DOHH2 (cell line): ENCODE results near the gene INHBB.

Experiments
- H3F3A ChIP-seq: fragments of 200-600 bp; sonication (generic), shearing (Covaris generic); 2 replicates; pipeline ENCODE4 v1.6.0; 2016; ENCODE audit warnings: antibody characterized with exemption, mild to moderate bottlenecking; ENCODE audit not compliant: control insufficient read depth, insufficient read depth
- H3K27ac ChIP-seq: fragments of 200-600 bp; sonication (generic); 2 replicates; pipeline ENCODE4 v1.5.1; 2014; ENCODE audit warnings: low read depth, mild to moderate bottlenecking, low read length, moderate library complexity
- H3K27me3 ChIP-seq: fragments of 200-600 bp; sonication (generic); 2 replicates; pipeline ENCODE4 v1.6.1; 2014; ENCODE audit warnings: mild to moderate bottlenecking, low read length, mixed read lengths; ENCODE audit not compliant: control insufficient read depth
- H3K36me3 ChIP-seq: fragments of 200-600 bp; sonication (generic); 2 replicates; pipeline ENCODE4 v1.6.1; 2014; ENCODE audit warnings: mild to moderate bottlenecking, low read length, moderate library complexity, mixed read lengths; ENCODE audit not compliant: control insufficient read depth
- H3K4me1 ChIP-seq: fragments of 200-600 bp; sonication (generic); 2 replicates; pipeline ENCODE4 v1.6.1; 2014; ENCODE audit warnings: mild to moderate bottlenecking, low read length, mixed read lengths; ENCODE audit not compliant: control insufficient read depth
- H3K4me2 ChIP-seq: fragments of 200-600 bp; sonication (generic); 2 replicates; pipeline ENCODE4 v1.6.0; 2014; ENCODE audit warnings: mild to moderate bottlenecking, low read length, moderate library complexity
- H3K4me3 ChIP-seq: fragments of 200-600 bp; sonication (generic); 2 replicates; pipeline ENCODE4 v1.5.1; 2014; ENCODE audit warnings: mild to moderate bottlenecking, low read length, mixed read lengths
- H3K79me2 ChIP-seq: fragments of 200-600 bp; sonication (generic); 2 replicates; pipeline ENCODE4 v1.6.1; 2014; ENCODE audit warnings: mild to moderate bottlenecking, low read length, mixed read lengths; ENCODE audit not compliant: control insufficient read depth
- H3K9me2 ChIP-seq: fragments of 200-600 bp; sonication (generic); replicated peaks from 2 replicates; pipeline ENCODE4 v1.6.1; 2014; ENCODE audit warnings: mild to moderate bottlenecking, low read length, mixed read lengths; ENCODE audit not compliant: control insufficient read depth
- H3K9me3 ChIP-seq: fragments of 200-600 bp; sonication (generic); 2 replicates; pipeline ENCODE4 v1.6.1; 2014; ENCODE audit warnings: antibody characterized with exemption, low read length, mixed read lengths; ENCODE audit not compliant: control insufficient read depth, insufficient read depth
- H4K20me1 ChIP-seq: fragments of 200-600 bp; sonication (generic); 2 replicates; pipeline ENCODE4 v1.6.0; 2014; ENCODE audit warnings: low read depth, mild to moderate bottlenecking, antibody characterized with exemption, low read length, moderate library complexity; ENCODE audit not compliant: control insufficient read depth, insufficient read depth
- EZH2phosphoT487 ChIP-seq: fragments of 200-600 bp; sonication (generic); IDR thresholded peaks from 2 replicates; pipeline ENCODE4 v1.6.1; 2017; ENCODE audit warnings: borderline replicate concordance, mild to moderate bottlenecking, antibody characterized with exemption, low read length, moderate library complexity, mixed read lengths
- TF ChIP-seq, protein P1 (sequence below): fragments of 200-600 bp; sonication (generic); IDR thresholded peaks from one replicate; pipeline ENCODE4 v1.5.1; 2014; ENCODE audit warnings: antibody characterized with exemption, mild to moderate bottlenecking, low read depth, low read length; ENCODE audit not compliant: poor library complexity, severe bottlenecking

Gene INHBB

DNA sequence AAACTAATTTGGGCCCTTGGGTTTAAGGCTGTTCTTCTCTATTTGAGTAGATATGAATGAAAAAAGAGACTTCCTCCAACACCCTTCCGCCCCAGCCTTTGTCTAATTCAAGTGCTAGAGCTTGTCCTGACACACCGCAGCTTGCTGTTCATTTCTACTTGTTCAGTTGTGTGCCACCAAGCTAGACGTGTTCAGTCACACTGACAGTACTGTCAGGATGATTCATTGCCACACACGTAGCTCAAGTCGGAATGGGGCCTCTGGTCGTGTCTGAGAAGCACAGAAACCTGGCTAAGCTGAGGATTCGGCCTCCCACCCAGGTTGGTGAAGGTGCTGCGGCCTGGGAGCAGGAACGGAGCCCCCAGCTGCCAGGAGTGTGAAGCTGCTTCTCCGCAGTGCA, 45.6 kb upstream of the INHBB start:
- no peak overlapping the region for H3K4me2 ChIP-seq
- TF ChIP-seq EZH2phosphoT487 = no peak
- TF ChIP-seq, protein P1, sequence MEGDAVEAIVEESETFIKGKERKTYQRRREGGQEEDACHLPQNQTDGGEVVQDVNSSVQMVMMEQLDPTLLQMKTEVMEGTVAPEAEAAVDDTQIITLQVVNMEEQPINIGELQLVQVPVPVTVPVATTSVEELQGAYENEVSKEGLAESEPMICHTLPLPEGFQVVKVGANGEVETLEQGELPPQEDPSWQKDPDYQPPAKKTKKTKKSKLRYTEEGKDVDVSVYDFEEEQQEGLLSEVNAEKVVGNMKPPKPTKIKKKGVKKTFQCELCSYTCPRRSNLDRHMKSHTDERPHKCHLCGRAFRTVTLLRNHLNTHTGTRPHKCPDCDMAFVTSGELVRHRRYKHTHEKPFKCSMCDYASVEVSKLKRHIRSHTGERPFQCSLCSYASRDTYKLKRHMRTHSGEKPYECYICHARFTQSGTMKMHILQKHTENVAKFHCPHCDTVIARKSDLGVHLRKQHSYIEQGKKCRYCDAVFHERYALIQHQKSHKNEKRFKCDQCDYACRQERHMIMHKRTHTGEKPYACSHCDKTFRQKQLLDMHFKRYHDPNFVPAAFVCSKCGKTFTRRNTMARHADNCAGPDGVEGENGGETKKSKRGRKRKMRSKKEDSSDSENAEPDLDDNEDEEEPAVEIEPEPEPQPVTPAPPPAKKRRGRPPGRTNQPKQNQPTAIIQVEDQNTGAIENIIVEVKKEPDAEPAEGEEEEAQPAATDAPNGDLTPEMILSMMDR = no peak
- H4K20me1 ChIP-seq = no peaks in the 10 kb centered on the region
- H3K4me1 ChIP-seq = peaks cover under 1% of the 10 kb centered on the region
- H3K27me3 ChIP-seq = 0 out of 2 replicates have a peak, but pooled peaks cover 3% of the 10 kb centered on the region
- no peaks in the 10 kb centered on the region for H3K36me3 ChIP-seq
- no peak overlapping the region for H3K4me3 ChIP-seq
- no peaks in the 10 kb centered on the region for H3K9me2 ChIP-seq
- H3K27ac ChIP-seq = no peak overlapping the region
- H3K9me3 ChIP-seq = no peaks in the 10 kb centered on the region
- no peaks in the 10 kb centered on the region for H3F3A ChIP-seq
- no peaks in the 10 kb centered on the region for H3K79me2 ChIP-seq

DNA sequence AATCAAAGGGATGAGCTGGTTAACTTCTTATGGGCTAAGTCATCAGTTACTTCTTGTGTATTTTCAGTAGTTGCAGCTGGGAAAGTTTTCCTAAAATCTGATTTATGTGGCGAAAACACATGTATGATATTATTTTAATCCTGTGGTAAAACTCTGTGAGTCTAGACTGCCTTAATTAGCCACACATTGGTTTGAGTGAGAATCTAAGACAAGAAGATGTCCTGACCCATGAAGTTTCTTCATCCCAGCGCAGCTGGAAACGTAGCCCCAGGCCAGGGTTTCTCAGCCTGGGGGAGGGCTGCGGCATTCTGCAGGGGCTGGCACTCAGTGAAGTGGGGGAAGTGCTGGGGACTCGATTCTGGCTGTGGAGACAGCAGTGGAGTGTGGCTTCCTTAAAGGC, 44.7 kb upstream of the INHBB start:
- Histone ChIP-seq H3K36me3 (no peaks in the 10 kb centered on the region), H3K27ac (no peak overlapping the region)
- TF ChIP-seq, protein P1 = no peak
- no peak for TF ChIP-seq EZH2phosphoT487

DNA sequence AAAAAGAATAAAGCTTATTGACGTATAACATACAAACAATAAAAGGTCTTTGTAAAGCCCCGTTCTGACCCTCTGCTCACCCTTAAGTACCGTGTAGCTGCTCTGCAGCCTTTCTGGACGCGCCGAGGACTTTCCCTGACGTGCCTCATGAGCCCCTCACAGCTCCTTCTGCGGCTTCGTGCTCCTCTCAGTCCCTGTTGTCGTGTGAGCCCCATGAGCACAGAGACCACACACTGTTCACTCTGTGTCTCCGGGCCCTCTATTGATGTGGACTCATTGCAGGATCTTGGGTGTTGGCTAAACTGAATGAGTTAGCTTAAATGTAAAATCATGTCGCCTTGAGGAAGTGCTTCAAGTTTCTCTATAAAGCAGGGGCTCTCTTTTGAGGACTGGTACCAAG, 43.6 kb upstream of the INHBB start:
- H3K9me3 ChIP-seq = no peaks in the 10 kb centered on the region
- H3F3A ChIP-seq = no peaks in the 10 kb centered on the region
- H3K4me1 ChIP-seq = peaks cover 17% of the 10 kb centered on the region
- H3K36me3 ChIP-seq = no peaks in the 10 kb centered on the region
- H3K79me2 ChIP-seq = no peaks in the 10 kb centered on the region
- H3K27ac ChIP-seq = no peak overlapping the region
- no peaks in the 10 kb centered on the region for H4K20me1 ChIP-seq
- TF ChIP-seq, protein P1 = no peak
- no peak for TF ChIP-seq EZH2phosphoT487
- H3K4me2 ChIP-seq = no peak overlapping the region
- 0 out of 2 replicates have a peak, but pooled peaks cover 3% of the 10 kb centered on the region for H3K27me3 ChIP-seq
- no peaks in the 10 kb centered on the region for H3K9me2 ChIP-seq
- H3K4me3 ChIP-seq = no peak overlapping the region

More for the DNA sequence above, 44.7 kb upstream of the INHBB start:
- Histone ChIP-seq H3K9me2 (no peaks in the 10 kb centered on the region), H3K79me2 (no peaks in the 10 kb centered on the region), H3K4me3 (no peak overlapping the region), H3F3A (no peaks in the 10 kb centered on the region), H3K9me3 (no peaks in the 10 kb centered on the region), H3K27me3 (0 out of 2 replicates have a peak, but pooled peaks cover 3% of the 10 kb centered on the region), H3K4me1 (peaks cover 9% of the 10 kb centered on the region), H3K4me2 (no peak overlapping the region), H4K20me1 (no peaks in the 10 kb centered on the region)
